HUES48 (cell line): ENCODE measurements around the gene ERGIC1.
A peak's percentile ranks its signal among the peaks of the same experiment; 100 is the strongest.

Experiments used
- H3K27ac ChIP-seq: one replicate; pipeline ENCODE4 v1.7.0; 2013; ENCODE audit warnings: low read depth, low read length, inconsistent platforms
- H3K27me3 ChIP-seq: 2 replicates; pipeline ENCODE4 v1.6.1; 2013; ENCODE audit warnings: mild to moderate bottlenecking, low read length; ENCODE audit not compliant: control insufficient read depth, insufficient read depth
- H3K36me3 ChIP-seq: 2 replicates; pipeline ENCODE4 v1.6.1; 2013; ENCODE audit warnings: low read length; ENCODE audit not compliant: control insufficient read depth, insufficient read depth
- H3K4me1 ChIP-seq: 2 replicates; pipeline ENCODE4 v1.6.1; 2013; ENCODE audit warnings: mild to moderate bottlenecking, low read length; ENCODE audit not compliant: control insufficient read depth, insufficient read depth
- H3K4me3 ChIP-seq: 2 replicates; pipeline ENCODE4 v1.5.1; 2013; ENCODE audit warnings: mild to moderate bottlenecking, low read depth, low read length
- H3K9ac ChIP-seq: 2 replicates; pipeline ENCODE4 v1.6.1; 2013; ENCODE audit warnings: mild to moderate bottlenecking, low read depth, low read length, moderate library complexity
- H3K9me3 ChIP-seq: 2 replicates; pipeline ENCODE4 v1.6.1; 2013; ENCODE audit warnings: low read length; ENCODE audit not compliant: control insufficient read depth, insufficient read depth

Gene ERGIC1

DNA sequence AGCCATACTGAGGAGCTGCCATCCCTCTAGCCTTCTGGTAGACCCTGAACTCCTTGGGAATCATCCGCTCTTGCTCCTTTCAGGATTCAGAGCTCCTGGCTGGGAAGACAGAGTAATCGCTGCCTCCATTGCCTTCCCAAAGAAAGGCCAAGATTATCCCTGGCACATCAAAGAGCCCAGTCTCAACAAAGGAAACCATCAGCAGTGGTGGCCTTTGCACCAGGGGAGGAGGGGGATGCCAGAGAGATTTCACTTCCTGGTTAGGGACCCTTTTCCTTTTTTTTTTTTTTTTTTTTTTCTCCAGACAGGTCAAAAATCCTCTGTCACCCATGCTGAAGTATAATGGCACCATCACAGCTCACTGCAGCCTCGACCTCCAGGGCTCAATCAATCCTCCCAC is 16.0 kb upstream of the ERGIC1 start:
- Histone ChIP-seq H3K4me3 (no peak overlapping the region), H3K9ac (no peak overlapping the region), H3K36me3 (no peaks in the 10 kb centered on the region), H3K27ac (no peak overlapping the region), H3K9me3 (no peaks in the 10 kb centered on the region), H3K4me1 (peaks cover 5% of the 10 kb centered on the region; the same call in 1 of the 2 replicates), H3K27me3 (peaks cover 5% of the 10 kb centered on the region; the same call in 1 of the 2 replicates)

DNA sequence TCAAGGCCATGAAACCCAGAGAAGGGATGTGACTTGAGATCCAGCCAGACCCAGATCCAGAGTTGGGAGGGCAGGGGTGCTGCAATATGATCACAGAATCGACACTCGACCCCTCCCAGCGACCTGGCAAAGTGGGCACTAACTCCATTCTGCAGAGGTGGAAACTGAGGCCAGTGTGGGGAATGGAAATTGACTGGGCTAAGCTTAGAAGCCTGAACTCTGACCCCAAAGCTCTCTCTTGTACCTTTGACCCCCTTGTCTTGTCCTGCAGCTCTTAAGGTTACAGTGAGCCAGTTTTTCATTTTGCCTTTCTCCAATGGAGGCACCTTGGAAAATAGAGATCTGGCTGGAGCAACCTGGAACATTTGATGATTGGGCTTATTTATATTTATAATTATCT is 14.5 kb upstream of the ERGIC1 start:
- Histone ChIP-seq H3K9me3 (no peaks in the 10 kb centered on the region), H3K27me3 (peaks cover 5% of the 10 kb centered on the region; the same call in 1 of the 2 replicates), H3K36me3 (no peaks in the 10 kb centered on the region), H3K4me3 (no peak overlapping the region), H3K4me1 (peaks cover 5% of the 10 kb centered on the region; the same call in 1 of the 2 replicates), H3K27ac (no peak overlapping the region), H3K9ac (no peak overlapping the region)

DNA sequence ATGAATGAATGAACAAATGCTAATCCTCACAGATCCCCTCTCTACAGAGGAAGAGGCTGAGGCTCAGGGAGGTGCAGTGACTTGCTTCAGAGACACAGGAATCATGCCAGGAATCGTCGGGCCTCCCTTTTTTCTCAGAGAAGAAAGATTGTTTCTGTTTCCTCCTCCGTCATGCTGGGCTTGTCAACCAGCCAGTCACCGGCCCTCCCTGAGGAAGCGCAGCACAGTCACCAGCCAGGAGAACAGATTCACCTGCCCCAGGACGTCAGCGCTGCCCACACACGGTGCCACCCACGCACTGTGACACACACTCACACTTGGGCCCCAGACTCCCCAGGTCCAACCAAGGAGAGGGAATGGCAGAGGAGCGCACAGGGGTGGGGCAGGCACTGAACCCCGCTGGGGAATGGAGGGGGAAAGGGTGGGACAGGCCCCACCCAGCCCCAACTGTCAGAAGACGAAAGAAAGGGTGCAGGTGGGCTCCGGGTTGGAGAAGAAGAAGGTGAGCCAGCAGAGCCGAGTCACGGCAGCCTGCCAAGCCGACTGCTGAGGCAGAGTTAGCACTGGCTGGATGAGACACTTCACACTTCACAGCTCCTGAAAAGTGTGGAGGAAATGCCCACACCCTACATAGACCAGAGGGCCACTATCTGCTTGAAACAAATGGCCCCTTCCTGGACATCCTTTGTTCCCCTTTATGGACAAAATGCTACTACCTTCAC is 13.8 kb upstream of the ERGIC1 start:
- H3K27ac ChIP-seq: no peak overlapping the region
- no peaks in the 10 kb centered on the region; the same call in 1 of the 2 replicates for H3K9me3 ChIP-seq
- peaks cover 5% of the 10 kb centered on the region; the same call in 1 of the 2 replicates for H3K27me3 ChIP-seq
- H3K36me3 ChIP-seq: no peaks in the 10 kb centered on the region
- H3K4me3 ChIP-seq: no peak overlapping the region
- H3K9ac ChIP-seq: no peak overlapping the region
- H3K4me1 ChIP-seq: peaks cover 5% of the 10 kb centered on the region; the same call in 1 of the 2 replicates

DNA sequence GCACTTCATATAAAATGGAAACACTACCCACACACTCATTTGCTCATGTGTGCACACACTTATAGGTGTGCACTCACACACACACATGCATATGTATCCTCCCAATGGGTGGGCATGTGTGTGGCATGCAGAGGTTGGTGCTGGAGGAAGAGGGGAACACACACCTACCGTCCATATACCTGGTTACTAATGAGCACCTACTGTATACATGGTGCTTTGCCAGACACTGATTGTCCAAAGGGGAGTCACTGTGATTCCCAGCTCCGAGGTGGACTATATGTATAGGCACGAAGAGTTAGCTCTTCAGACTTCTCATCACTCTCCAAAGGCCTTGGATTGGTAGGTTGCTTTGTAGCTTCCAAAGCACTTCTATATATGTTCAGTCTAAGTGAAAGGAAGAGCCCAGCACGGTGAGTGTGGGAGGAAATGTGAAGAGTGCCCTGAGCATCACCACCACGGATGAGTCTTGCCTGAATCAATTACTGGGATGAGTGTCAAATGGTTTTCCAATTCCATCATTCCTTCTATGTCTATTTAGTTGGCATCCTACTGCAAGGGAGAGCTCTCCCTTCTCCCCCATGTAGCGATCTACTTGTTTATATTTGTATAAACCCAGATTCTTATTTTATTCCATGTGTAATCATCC is 12.6 kb upstream of the ERGIC1 start:
- H3K4me1 ChIP-seq: peaks cover 5% of the 10 kb centered on the region; the same call in 1 of the 2 replicates
- no peak overlapping the region for H3K27ac ChIP-seq
- peaks cover 3% of the 10 kb centered on the region; the same call in 1 of the 2 replicates for H3K9me3 ChIP-seq
- H3K9ac ChIP-seq: no peak overlapping the region
- no peaks in the 10 kb centered on the region for H3K36me3 ChIP-seq
- no peak overlapping the region for H3K4me3 ChIP-seq
- H3K27me3 ChIP-seq: no peaks in the 10 kb centered on the region

DNA sequence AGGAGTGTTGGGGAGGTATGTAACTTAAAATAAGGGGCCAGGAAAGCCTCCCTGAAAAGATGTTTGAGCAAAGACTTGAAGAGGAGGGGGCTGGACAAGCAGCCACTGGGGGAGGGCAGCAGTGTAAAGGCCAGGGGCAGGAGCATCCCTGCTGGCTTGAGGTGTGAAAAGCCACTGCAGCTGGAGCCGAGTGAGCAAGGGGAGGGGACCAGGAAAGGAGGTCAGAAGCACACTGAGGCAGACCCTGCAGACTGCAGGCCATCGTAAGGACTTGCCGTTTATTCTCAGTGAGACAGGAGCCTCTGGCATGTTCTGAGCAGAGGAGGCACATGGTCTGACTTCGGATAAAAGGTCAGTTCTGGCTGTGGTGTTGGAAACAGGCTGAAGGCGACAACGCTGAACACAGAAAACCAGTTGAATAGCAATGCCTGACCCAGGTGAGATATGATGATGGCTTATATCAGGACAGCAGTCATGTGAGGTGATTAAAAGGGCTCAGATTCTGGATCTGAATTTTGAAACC is 10.2 kb upstream of the ERGIC1 start:
- Histone ChIP-seq H3K9ac (no peak overlapping the region), H3K4me1 (peaks cover 6% of the 10 kb centered on the region; the same call in 1 of the 2 replicates), H3K9me3 (peaks cover 3% of the 10 kb centered on the region; the same call in 1 of the 2 replicates), H3K27ac (no peak overlapping the region), H3K4me3 (no peak overlapping the region), H3K27me3 (no peaks in the 10 kb centered on the region), H3K36me3 (no peaks in the 10 kb centered on the region)

DNA sequence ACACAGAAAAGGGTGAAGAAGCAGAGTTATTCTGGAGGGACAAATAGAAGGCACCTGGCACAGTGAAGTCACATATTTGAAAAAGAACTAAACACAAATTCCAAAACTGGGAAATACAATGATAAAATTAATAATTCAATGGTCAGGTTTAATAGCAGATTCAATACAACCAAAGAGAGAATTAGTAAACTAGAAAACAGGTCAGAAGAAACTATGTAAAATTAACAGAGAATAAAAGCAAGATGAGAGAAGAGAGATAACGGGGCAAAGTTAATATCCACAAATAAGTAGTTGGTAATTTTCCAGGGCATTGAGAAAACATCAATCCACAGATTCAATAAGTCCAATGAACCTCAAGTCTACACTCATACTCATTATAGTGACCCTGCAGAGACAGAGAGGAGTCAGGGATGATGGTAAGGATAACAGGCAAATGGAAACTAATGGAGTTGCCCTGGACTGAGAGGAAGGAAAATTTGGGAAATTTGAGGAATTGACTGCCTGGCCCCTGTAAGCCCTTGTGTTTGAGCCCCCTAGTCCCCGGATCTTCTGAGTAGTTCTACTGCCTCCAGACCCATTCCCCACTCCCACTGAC is 8.3 kb upstream of the ERGIC1 start:
- Histone ChIP-seq H3K9ac (no peak overlapping the region), H3K9me3 (peaks cover 3% of the 10 kb centered on the region; the same call in 1 of the 2 replicates), H3K4me3 (no peak overlapping the region), H3K27me3 (no peaks in the 10 kb centered on the region), H3K4me1 (peaks cover 7% of the 10 kb centered on the region; the same call in 1 of the 2 replicates), H3K27ac (no peak overlapping the region), H3K36me3 (no peaks in the 10 kb centered on the region)

DNA sequence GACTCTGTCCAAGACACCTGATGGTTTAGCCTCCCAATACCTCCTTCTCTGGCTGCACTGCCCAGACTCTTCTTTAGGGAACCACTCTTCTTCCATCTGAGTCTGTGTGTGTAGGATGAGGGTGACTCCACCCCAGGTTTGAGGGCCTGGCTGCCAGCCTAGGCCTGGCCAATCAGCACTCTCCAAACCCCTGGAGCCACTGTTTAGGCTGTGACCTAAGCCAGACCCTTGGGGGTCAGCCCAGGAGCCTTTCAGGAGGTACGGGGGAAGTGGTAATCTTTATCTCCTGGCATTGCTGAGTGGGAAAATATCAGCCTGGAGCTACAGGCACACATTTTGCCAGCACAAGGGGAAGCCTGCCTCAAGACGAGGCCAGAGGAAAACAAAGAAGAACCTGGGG is 6.2 kb upstream of the ERGIC1 start:
- Histone ChIP-seq H3K27me3 (no peaks in the 10 kb centered on the region), H3K36me3 (no peaks in the 10 kb centered on the region), H3K9ac (no peak overlapping the region), H3K4me1 (peaks cover 12% of the 10 kb centered on the region; the same call in 1 of the 2 replicates), H3K27ac (peak overlapping the region; percentile 14), H3K4me3 (no peak overlapping the region), H3K9me3 (peaks cover 3% of the 10 kb centered on the region; the same call in 1 of the 2 replicates)

DNA sequence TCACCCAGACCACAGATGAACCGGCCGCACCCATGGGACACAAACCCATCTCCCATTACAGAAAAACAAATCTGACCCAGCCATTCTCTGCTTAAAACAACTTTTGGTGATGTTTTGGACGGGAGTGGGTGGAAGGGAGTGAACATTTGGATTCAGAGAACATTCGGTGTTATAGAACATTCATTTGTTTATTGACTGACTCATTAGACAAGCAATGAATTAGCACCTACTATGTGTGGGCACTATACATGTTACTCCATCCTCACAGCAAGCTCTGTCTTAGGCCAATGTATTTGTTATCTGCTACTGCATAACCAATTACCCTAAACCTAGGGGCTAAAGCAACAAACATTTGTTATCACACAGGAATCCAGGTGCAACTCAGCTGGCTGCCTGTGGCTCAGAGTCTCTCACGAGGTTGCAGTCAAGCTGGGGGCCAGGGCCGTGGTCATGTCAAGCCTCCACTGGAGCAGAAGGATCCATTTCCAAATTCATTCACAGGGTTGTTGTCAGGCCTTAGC is 5.1 kb upstream of the ERGIC1 start:
- Histone ChIP-seq H3K36me3 (no peaks in the 10 kb centered on the region), H3K4me3 (no peak overlapping the region), H3K27ac (peak overlapping the region; percentile 51), H3K9ac (no peak overlapping the region), H3K27me3 (no peaks in the 10 kb centered on the region), H3K4me1 (peaks cover 19% of the 10 kb centered on the region), H3K9me3 (peaks cover 3% of the 10 kb centered on the region; the same call in 1 of the 2 replicates)

DNA sequence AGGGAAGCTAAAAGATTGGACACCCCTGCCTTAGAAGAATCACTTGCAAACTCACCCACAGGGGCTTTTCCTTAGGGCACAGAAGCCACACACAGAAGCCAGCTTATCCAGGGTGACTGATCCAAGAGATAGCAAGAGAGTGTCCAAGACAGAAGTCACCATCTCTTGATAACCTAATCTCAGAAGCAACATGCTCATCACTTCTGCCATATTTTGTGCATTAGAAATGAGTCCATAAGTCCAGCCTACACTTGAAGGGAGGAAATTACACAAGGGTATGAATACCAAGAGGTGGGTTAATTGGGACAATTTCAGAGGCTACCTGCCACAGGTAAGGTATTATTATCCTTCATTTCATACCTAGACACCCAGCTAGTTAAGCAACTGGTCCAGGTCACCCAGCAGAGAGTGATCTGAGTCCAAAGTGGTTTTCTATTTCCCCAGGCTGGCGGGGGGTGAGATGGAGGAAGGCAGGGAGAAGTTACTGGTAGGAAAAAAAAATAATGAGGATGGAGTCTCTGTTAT is 3.7 kb upstream of the ERGIC1 start:
- Histone ChIP-seq H3K4me3 (no peak overlapping the region), H3K4me1 (peaks cover 23% of the 10 kb centered on the region), H3K36me3 (no peaks in the 10 kb centered on the region), H3K27me3 (no peaks in the 10 kb centered on the region), H3K9ac (no peak overlapping the region), H3K9me3 (peaks cover 2% of the 10 kb centered on the region; the same call in 1 of the 2 replicates), H3K27ac (no peak overlapping the region)

DNA sequence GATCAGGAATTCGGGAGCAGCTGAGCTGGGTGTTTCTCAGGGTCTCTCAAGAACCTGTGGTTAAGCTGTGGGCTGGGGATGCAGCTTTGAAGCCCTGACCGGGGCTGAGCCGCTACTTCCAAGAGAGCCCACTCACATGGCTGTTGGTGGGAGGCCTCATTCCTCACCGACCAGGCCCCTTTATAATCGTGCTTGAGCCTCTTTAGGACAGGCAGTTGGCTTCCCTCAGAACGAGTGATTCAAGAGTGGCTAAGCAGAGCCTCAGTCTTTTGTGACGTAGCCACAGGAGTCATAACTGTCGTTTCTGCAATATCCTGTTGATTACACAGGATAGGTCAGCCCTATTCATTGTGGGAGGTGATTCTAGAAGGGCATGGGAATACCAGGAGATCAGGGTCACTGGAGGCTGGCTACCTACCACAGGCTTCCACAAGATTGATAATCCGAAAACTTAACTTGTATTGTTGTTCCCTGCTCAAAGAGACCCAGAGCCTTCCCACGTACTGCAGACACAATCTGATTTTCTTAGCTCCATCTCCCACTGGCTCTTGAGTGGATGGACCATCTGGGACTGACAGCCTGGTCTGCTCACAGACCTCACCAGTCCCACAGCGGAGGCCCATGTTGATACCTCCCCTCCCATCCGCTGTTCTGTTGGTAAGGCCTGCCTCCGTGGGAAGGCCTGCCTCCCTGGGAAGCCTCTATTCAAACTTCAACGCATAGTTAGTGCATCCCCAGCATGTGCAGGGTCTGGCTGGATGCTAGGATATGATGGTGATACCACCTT is 3.0 kb upstream of the ERGIC1 start:
- Histone ChIP-seq H3K4me3 (no peak overlapping the region), H3K27me3 (no peaks in the 10 kb centered on the region), H3K27ac (no peak overlapping the region), H3K9me3 (no peaks in the 10 kb centered on the region), H3K36me3 (peaks cover 2% of the 10 kb centered on the region; the same call in 1 of the 2 replicates), H3K9ac (no peak overlapping the region), H3K4me1 (peaks cover 28% of the 10 kb centered on the region)
